A673 (cell line): ENCODE data around the gene ZNF428.

ENCODE experiments used
- EZH2 ChIP-seq: fragments of 200-600 bp; sonication (generic); IDR thresholded peaks from 2 replicates; pipeline ENCODE4 v1.6.1; 2017; ENCODE audit warnings: borderline replicate concordance, low read depth, mild to moderate bottlenecking, mixed read lengths, antibody characterized with exemption, low read length; ENCODE audit not compliant: poor library complexity, severe bottlenecking
- TF ChIP-seq, protein P1 (sequence below): fragments of 300-800, 200-600 bp; sonication (generic); conservative IDR thresholded peaks from 2 replicates; pipeline ENCODE4 v1.5.1; 2017; ENCODE audit warnings: low read depth, mild to moderate bottlenecking, antibody characterized with exemption, low read length, moderate library complexity, mixed read lengths

DNA sequence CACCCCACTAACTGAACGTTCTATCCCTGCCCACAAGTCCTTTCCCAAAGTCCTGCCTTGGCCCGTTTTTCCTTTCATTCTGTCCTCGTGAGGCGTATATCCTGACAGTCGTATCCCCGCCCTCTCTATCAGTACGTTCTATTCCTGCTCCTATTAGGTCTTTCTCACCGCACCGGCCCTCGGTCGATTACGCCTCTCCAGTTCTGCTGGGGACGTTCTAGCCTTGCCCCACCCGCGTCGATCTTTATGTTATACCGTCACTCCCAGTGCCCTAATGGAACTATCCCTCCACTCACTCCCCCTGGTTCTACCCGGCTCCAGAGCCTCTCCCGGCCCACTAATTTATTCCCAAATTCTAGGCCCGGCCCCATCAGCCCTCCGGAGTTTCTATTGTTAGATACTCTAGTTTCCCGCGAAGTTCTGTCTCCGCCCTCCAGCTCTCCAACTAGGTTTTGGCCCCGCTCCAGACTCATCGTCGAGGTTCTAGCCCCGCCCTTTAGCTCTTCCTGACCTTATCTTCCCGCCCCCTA is 48.5 kb upstream of the ZNF428 start:
- TF ChIP-seq, protein P1, sequence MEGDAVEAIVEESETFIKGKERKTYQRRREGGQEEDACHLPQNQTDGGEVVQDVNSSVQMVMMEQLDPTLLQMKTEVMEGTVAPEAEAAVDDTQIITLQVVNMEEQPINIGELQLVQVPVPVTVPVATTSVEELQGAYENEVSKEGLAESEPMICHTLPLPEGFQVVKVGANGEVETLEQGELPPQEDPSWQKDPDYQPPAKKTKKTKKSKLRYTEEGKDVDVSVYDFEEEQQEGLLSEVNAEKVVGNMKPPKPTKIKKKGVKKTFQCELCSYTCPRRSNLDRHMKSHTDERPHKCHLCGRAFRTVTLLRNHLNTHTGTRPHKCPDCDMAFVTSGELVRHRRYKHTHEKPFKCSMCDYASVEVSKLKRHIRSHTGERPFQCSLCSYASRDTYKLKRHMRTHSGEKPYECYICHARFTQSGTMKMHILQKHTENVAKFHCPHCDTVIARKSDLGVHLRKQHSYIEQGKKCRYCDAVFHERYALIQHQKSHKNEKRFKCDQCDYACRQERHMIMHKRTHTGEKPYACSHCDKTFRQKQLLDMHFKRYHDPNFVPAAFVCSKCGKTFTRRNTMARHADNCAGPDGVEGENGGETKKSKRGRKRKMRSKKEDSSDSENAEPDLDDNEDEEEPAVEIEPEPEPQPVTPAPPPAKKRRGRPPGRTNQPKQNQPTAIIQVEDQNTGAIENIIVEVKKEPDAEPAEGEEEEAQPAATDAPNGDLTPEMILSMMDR = no peak
- TF ChIP-seq EZH2 = no peak
